Placental epithelial cell (primary cell): ENCODE data around the gene KRT13. TPM values are rescaled to one million over a fixed set of nuclear protein-coding genes. Genes with fewer than 3 reads are reported as not detected.

ENCODE experiments used
- small RNA-seq: library from RNA; depleted of rRNA; stranded (forward); fragments of <200 nt; gene quantifications from one replicate; pipeline ENCODE3, GENCODE V24; 2012
- total RNA-seq: library from RNA; depleted of rRNA; stranded (reverse); fragments of >200 nt; gene quantifications from 2 replicates; pipeline ENCODE4 v1.2.3, GENCODE V29; 2012

The KRT13 gene
- under 0.01 and 2.5 TPM in 2 replicates for total RNA-seq

DNA sequence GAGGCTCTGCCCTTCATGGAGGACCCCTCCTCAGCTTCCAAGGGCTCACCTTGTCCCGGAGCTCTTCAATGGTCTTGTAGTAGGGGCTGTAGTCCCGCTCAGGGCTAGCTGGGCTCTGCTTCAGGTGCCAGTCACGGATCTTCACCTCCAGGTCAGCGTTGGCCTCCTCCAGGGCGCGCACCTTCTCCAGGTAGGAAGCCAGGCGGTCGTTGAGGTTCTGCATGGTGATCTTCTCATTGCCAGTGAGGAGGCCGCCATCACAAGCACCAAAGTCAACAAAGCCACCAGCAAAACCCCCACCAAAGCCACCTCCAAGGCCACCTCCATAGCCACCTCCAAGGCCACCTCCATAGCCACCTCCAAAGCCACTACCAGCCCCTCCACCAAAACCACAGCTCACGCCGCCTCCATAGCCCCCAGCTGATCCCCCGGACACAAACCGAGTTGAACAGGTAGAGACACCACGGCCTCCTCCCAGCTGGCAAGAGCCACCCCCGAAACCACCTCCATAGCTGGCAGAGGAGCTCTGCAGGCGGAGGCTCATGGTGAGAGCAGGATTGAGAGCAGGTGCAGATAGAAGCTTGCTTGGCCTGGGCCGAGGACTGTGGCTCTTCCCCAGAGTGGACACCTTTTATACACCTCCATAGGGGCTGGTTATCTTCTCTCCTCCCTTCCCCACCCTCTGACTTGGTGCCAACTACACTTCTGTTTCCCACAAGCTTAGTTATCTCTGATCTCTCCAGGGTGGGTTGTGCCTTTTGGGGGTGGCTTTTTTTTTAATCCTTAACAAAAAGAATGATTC, at the start of gene KRT13:
KRT13 (minus strand) TSS at position 606 of the 802 bp plus-strand sequence; CDS start at position 544, 62 bp downstream.

DNA sequence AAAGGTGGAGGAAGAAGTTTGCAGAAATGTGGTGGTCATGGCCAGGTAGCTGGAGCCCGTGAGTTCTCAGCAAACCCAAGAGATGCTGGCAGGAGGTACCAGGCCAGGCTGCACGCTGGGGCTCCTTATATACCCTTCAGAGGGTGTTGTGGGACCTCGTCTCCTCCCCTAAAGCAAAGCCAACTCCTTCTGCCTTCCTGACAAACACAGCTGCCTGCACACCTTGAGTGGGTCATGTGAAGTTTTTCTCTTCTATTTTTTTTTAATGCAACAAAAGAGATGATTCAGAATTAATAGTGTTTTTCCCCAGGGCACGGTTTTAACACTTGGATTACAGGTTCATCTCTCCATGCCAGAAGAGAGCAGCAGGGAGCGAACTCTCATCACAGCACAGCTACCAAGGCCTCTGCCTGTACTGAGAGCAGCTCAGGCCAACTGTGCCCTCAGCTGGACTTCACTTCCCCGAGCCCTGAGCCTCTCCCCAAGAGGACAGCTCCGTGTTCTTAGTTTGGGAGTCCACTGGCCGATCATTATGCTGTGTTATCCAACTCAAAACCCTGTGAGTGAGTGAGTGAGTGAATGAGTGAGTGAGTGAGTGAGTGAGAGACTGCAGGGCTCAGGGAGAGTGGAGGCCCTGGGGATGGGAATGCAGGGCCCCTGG, 13.5 kb upstream of the KRT13 start, which contains the start of gene KRT15:
KRT15 (minus strand) TSS at position 102 of the 661 bp plus-strand sequence; CDS start at position 39, 63 bp downstream.

DNA sequence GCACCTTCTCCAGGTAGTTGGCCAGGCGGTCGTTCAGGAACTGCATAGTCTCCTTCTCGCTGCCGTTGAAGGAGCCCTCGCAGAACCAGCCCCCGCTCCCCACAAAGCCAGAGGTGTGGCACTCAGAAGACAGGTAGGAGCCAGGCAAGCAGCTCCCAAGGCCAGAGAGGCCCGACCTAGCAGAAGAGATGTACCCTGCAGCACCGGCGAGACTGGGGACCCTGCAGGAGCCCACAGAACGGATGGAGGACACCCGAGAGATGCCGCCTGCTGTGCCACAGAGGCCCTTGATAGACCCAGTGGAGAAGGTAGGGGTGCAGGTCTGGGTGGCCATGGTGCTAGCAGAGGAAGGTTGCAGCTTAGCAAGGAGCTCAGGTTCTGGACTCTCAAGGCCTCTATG, 15.9 kb downstream of the KRT13 start, which contains the start of gene KRT36:
KRT36 (minus strand) TSS at position 380 of the 400 bp plus-strand sequence; CDS start at position 334, 46 bp downstream.

DNA sequence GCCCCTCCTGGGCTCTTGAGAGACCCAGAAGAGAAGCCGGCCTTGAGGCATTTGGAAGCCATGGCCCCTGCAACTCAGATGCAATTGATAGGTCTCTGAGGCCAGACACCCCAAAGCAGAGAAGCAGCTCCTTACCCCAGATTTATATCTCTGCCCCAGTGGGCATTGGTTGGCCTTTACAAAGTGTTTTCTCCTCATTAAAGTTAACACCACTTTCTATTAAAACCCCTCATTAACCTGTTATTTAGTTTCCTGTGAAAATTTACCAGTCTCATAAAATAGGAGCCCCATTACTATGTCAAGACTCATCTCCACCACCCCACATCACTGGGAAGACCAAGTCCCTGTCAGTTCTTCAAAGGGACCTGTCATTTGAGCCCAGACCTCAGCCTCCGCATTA, 24.4 kb downstream of the KRT13 start, which contains the start of gene KRT35:
KRT35 (minus strand) TSS at position 116 of the 400 bp plus-strand sequence; CDS start at position 62, 54 bp downstream.

DNA sequence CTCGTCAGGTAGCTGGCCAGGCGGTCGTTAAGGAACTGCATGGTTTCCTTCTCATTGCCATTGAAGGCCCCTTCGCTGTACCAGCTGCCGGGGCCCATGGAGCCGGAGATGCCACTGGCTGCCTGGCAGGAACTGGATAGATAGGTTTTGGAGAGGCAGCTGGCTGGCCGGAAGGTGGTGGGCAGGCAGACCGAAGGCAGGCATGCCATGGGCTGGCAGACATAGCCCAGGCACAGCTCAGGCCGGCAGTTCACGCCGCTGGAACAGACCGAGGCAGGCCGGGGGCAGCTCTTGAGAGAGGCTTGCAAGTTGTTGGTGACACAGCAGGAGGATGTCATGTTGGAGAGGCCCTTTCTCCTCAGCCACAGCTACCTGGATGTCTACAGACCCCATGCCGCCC, 38.4 kb downstream of the KRT13 start, which contains the start of gene KRT32:
KRT32 (minus strand) TSS at position 399 of the 400 bp plus-strand sequence; CDS start at position 338, 61 bp downstream.

Small RNA genes within 50 kb of the gene (small RNA-seq; reads per million reads assigned to genes)
- gene RNU2-32P = 14.4 reads per million, percentile 96 among the genes with 10 or more reads in this experiment

Other genes starting within 250 kb of the KRT13 start
- not detected in 2 replicates for gene KRTAP9-6, start 240.2 kb downstream of the KRT13 start, total RNA-seq
- not detected in 2 replicates for gene KRTAP9-7, start 229.9 kb downstream of the KRT13 start, total RNA-seq
- not detected in 2 replicates for gene KRTAP29-1, start 202.8 kb downstream of the KRT13 start, total RNA-seq
- gene KRTAP16-1, start 196.3 kb downstream of the KRT13 start, total RNA-seq = not detected in 2 replicates
- not detected in 2 replicates for gene KRTAP17-1, start 189.9 kb downstream of the KRT13 start, total RNA-seq
- gene KRT33A, start 154.8 kb downstream of the KRT13 start, total RNA-seq = not detected in 2 replicates
- 0.33 TPM in 1 of 2 replicates, not detected in the other for gene KRT33B, start 135.8 kb downstream of the KRT13 start, total RNA-seq
- gene KRT34, start 123.3 kb downstream of the KRT13 start, total RNA-seq = 0.39 and 9.7 TPM in 2 replicates
- gene KRT31, start 108.0 kb downstream of the KRT13 start, total RNA-seq = not detected in 2 replicates
- gene KRT37, start 81.0 kb downstream of the KRT13 start, total RNA-seq = not detected in 2 replicates
- not detected in 2 replicates for gene KRT38, start 64.6 kb downstream of the KRT13 start, total RNA-seq
- gene KRT32, start 38.2 kb downstream of the KRT13 start, total RNA-seq = not detected in 2 replicates
- not detected in 2 replicates for gene KRT35, start 24.5 kb downstream of the KRT13 start, total RNA-seq
- gene KRT36, start 15.7 kb downstream of the KRT13 start, total RNA-seq = not detected in 2 replicates
- gene KRT15, start 13.3 kb upstream of the KRT13 start, total RNA-seq = 1.7 and 5.1 TPM in 2 replicates
- gene KRT19, start 22.7 kb upstream of the KRT13 start, total RNA-seq = 6,370 and 8,085 TPM in 2 replicates
- 0.39 and 0.87 TPM in 2 replicates for gene KRT9, start 66.4 kb upstream of the KRT13 start, total RNA-seq
- gene KRT14, start 81.3 kb upstream of the KRT13 start, total RNA-seq = 128 and 2,930 TPM in 2 replicates
- gene KRT16, start 107.2 kb upstream of the KRT13 start, total RNA-seq = 69.1 and 78.6 TPM in 2 replicates
- 1,476 and 3,292 TPM in 2 replicates for gene KRT17, start 119.0 kb upstream of the KRT13 start, total RNA-seq
- gene EIF1, start 183.3 kb upstream of the KRT13 start, total RNA-seq = 101 and 168 TPM in 2 replicates
- not detected in 2 replicates for gene GAST, start 206.7 kb upstream of the KRT13 start, total RNA-seq
- 0.22 and 0.39 TPM in 2 replicates for gene HAP1, start 229.0 kb upstream of the KRT13 start, total RNA-seq